Measurements from ENCODE around the gene PPID.
"Not testable (repeated sequence)": the region's sequence is repeated elsewhere in the genome, so short reads cannot be mapped to it uniquely, and the experiment has no call there.

The PPID gene

DNA sequence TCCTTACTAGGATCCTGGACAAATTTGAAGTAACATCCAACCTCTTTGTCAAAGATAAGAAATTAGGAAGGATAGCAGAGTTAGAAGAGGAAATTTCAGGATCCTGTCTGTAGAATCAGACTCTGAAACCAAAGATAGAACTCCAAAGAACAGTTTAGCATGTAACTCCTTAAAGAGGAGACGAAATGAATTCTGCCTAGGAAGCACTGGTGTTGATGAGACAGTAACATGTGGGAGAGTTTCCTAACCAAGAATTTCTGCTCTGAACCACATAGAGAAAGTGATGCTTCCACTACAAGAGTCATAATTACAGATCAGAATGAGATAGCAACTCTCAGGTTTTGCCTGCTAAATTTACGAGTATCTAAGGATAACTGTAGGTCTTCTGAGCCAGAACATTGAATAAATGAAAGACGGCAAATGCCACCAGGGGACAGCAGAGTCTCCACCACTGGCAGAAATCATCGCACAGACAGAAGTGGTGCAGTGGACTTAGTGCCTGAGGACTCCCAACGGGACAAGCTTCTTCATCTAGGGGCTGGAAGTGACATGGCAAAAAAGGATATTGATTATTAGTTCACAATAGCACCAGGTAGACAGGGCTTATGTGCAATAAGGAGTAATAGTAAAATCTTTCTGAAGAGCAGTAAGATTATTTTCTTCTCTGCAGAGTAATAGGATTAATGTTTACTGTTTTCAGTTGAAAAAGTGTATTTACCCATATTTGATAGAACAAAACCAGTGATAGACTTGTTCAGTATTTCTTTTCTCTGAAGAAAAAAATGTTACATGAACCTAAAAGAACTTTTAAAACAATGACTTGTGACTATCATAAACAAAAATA lies 6.7 kb upstream of the PPID start:
- peak; percentile 47 for DNase-seq

DNA sequence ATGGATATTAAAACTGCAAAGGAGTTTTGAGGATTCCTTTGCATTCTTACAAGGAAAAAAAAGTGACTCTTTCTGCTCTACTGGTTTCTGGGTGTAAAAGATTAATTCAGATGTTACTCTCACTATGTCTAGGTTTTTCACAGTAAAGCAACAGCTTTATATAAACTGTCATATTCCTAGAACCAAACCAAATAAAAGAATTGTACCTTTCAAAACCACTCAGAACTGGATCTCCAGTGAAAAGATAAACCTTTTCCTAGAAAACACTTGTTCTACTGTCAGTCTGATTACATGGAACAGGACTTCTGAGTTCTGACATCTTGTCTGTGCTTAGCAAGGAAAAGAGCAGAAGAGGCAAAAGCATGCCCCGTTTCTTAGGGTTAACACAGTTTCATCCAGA lies 5.0 kb upstream of the PPID start:
- DNase-seq: no peak

DNA sequence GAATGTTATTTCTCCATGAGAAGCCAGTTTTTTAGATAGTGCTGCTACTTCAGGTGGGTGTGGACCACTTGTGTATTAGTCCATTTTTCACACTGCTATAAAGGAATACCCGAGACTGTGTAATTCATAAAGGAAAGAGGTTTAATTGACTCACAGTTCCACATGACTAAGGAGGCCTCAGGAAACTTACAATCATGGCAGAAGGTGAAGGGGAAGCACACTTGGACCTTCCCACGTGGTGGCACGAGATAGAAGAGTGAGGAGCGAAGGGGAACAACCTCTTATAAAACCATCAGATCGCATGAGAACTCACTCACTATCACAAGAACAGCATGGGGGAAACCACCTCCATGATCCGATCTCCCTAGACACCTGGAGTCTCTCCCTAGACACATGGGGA lies 3.4 kb upstream of the PPID start:
- DNase-seq: no peak

DNA sequence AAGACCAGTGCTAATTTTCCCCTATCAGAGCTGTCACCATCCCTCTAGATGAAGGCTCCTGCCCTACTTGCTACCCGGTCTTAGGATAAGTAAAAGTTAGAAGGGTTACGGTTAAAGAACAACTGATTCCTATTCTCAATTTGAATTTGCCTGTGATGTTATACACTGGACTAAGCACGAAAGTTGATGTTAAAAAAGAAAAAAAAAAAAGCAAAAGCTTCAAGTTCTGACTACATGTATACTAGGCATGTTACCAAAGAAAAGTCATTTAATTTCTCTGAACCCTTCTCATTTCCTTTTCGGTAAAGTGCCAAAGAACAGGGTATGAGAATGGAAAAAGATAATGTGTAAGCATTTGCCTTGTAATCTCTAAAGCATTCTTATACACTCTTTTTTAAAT lies 1.4 kb upstream of the PPID start:
- no peak for DNase-seq

DNA sequence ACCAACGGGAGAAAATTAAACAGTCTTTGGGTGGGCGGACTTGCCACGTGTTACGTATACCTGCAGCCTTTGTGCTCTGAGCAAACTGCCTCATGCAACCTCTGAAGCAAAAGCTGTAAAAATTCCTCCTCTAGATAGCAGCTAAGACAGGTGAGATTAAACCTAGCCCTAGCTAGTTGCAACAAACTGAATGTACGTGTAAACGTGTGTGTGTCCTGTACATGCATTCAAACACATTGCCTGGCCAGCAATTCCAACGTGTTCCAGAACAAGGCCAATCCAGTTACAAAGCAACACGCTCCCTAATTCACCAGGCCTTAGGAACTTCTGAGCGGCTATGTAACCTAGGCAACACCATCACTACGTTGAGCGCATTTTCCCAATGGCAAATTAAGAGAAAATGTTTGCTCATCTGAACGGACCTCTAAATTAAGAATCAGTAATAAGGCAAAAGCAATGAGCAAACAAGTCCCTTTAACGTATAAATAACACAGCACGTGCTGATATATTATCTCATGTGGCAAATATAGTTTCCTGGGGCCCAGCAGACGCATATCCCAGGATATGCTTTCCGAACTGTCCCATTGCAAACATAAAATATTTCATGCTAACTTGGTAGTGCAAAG lies 792 bp downstream of the PPID start:
- peak; percentile 37 for DNase-seq

DNA sequence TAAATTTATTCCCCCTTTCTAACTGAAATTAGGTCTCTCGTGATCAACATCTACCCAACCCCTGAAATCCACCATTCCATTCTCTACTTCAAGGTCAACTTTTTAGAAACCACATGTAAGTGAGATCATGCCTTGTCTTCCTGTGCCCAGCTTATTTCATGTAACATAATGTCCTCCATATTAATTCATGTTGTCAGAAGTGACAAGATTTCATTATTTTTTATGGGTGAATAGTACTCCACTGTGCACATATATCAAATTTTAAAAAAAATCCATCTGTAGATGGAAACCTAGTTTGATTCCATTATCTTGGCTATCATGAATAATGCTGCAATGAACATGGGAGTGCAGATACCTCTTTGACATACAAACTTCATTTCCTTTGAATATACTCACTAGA lies 1.5 kb downstream of the PPID start:
- no peak for DNase-seq

DNA sequence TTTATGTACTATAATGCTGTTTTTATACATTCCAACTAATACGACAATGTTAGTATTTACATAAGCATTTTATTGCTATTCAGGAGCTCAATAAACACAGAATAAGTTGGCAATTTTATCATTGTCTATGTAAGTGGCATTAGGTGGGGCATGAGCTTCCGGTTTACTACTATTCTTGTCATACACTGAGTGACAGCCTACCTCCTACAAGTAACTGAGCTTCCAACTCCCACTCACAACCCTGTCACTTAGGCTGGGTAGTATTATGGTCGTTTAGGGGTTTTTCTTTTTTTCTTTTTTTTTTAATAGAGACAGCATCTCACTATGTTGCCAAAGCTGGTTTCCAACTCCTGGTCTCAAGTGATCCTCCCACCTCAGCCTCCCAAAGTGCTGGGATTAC lies 7.4 kb downstream of the PPID start:
- no peak for DNase-seq

DNA sequence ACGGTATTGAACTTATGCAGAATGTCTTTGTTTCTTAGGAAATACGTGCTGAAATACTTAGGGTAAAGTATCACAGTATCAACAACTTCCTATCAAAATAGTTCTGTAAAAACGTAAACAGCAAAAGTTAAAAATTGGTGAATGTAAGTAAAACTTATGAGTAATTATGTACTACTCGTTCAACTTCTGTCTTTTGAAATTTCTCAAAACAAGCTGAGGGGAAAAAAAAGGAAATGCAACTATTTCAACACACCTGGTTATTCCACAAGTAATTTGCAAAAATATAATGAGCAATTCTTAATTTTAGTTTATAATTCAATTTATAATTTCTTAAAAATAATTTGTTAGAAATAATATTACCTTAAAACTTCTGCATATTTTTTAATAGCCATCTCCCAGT lies 8.3 kb downstream of the PPID start:
- DNase-seq: no peak

DNA sequence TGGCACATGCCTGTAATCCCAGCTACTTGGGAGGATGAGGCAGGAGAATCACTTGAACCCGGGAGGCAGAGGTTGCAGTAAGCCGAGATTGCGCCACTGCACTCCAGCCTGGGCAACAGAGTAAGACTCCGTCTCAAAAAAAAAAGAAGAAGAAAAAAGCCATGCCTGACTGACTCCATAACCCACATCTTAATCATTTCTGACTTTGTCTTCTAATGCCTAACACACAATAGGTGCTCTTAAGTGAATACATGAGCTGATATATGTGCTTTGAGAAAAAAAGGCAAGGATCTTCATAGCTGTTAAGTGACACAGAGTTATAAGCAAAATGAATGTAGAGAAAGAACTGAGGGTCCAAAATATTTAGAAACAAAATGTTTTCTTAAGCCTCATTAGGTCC lies 10.6 kb downstream of the PPID start:
- DNase-seq: not testable (repeated sequence)

DNA sequence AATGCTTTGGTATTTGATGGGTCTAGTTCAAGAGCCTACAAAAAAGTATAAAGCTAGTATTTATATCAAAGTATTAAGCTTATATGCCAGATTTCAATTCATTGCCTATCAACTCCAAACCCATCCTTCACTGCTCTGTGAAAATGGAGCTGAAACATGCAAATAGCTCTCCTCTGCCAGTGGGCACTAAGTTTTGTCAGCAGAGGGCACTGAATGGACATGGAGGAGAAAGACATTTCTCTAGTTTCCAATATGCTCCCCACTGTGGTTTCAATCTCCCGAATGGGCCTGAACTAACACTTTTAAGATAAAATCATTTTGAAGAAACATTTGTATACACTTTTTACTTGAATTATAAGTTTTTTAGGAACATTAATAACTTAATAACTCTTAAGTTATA lies 12.4 kb downstream of the PPID start:
- no peak for DNase-seq

DNA sequence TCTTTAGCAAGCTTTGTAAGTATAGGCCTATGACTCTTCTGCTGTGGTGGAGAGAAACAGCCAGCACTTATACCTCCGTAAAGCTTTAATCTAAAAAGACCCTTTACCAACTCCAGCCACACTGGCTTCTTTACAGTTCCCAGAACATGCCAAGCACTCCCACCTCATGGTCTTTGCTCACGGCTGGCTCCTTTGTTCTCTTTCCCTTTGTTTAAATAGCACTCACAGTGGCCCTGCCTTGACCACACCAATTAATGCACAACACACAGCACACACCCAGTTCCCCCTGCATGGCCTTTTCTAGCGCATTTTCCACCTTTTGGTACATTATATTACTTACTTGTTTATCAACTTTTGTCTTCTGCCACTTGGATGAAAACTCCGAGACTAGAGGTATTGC lies 18.9 kb downstream of the PPID start:
- no peak for DNase-seq

DNA sequence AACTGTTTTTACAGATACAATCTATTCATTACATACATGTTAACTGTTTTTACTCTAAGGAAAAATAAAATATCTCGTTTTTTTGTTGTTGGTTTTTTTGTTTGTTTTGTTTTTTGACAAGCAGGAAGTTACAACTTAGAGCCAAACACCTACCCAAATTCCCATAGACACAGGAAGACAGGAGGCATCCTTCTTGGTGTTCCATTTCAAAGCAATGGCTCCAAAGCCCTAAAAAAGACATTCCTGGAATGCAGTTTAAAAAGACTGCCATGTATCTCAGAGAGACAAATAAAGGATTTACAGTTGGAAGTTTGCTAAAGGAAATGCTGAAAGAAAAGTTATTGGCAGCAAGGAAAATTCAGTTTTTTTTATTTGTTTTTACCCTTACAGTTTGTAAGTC lies 34.4 kb downstream of the PPID start:
- DNase-seq: no peak

DNA sequence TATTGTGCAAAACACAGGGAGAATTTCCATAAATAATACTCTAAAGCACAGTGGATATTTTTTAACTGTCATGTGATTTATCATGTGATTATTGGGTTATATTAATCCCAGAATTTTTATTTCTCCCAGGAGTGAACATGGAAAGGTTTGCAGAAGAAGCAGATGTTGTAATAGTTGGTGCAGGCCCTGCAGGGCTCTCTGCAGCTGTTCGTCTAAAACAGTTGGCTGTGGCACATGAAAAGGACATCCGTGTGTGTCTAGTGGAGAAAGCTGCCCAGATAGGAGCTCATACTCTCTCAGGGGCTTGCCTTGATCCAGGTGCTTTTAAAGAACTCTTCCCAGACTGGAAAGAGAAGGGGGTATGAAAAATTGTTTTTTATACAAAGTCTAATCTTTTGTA lies 41.1 kb downstream of the PPID start:
- DNase-seq: no peak

DNA sequence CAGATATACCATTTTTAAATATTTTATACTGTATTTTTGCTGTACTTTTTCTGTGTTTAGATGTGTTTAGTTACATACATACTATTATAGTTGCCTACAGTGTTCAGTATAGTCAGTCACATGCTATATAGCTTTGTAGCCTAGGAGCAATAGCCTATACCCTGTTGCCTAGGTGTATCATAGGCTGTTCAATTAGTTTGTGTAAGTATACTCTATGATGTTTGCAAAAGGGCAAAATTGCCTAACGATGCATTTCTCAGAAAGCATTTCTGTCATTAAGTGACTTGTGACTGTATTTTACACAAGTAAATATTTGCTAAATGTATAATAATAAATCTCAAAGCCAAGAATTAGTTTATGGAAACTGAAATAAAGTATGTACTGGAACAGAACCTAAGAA lies 41.6 kb downstream of the PPID start:
- no peak for DNase-seq

DNA sequence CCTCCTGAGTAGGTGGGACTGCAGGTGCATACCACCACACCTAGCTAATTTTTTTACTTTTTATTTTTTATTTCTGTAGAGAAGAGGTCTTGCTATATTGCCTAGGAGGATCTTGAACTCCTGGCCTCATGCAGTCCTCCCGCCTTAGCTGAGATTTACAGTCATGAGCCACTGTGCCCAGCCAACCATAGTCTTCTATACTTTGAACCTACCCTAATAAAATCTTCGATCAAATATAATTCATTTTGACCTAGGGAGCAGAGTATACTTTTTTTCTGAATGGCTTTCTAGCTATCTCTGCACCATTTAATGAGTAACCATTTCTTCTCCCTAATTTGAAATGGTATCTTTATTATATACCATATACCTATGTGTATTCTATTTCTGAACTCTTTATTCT lies 44.4 kb downstream of the PPID start:
- no peak for DNase-seq

DNA sequence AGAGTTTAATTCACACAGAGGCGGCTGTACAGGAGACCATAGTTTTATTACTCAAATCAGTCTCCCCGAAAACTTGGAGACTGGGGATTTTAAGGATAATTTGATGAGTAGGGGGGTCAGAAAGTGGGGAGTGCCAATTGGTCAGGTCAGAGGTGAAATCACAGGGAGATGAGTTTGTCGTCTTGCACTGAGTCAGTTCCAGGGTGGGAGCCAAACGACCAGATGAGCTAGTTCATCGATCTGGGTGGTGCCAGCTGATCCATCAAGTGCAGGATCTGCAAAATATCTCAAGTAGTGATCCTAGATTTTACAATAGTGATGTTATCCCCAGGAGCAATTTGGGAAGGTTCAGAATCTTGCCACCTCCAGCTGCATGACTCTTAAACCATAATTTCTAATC lies 47.1 kb downstream of the PPID start:
- DNase-seq: no peak

DNA sequence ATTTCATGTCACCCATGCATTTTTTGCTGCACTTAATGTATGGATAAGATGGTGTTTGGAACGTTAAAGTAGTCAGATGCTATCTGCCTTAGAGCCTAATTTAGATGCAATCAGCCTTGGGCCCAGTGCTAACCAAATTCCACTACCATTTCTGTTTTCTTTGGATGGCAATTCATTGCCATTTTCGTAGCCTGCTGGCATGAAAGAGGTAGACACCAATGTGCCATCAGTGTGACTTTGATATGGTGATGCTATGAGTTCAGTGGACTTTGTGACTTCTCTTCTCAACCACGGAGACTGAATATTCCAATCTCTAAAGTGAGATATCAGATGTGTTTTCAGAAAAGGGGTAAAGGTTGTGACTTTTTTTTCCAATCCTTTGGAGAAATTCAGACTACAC lies 49.6 kb downstream of the PPID start:
- no peak for DNase-seq

DNA sequence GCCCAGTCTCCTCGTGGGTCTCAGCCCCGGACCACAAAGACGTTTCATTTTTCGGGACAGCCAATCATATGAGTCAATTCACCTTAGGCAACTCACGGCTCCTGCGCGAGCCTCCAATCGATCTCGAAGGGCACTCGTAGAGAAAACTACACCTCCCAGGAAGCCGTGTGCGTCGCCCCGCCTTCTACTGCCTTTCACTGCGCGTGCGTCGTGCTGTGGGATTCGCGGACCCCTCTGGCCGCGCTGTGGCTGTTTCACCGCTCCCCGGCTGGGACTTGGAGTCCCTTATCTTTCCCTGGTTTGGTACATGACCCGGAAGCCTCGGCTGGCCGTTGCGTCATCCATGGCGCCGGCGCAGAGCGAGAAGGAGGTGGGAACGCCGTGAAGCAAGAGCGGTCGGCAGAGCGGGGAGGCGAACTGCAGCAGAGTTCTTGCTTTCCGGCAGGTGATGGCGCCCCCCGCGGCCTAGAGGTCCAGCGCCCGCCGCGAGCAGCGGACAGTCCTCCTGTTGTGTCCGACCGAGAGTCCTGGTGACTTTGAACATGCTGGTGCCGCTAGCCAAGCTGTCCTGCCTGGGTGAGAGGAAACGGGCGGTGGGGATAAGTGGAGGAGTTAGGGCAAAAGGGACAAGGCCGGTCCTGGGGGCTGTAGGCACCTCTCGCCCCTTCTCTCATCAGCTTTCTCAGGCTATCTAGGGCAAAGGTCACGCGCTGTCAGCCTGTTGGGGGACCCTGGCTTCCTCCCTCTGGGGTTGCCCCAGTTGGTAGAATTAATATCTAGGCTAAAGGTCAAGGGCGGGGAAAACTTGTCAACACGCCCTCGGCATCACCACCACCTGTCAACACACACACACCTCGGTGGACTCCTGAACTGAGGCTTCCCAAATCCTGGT lies 51.0 kb downstream of the PPID start, which contains the start of gene ETFDH:
Gene ETFDH, plus strand, starts transcription at position 382 of the 892 bp plus-strand sequence. Its CDS starts 161 bp downstream, at position 543.
- DNase-seq: peak; percentile 98

DNA sequence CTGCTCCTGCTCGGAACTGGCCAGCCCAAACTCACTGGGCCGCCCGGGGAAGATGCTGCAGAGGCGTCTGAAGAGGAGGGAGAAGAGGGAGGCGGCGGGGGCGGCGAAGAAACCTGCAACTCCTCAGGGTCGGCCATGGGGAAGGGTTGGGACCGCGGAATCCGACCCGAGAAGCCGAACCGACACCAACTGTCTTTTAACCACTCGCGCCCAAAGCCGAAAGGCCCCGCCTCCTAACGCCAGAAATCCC lies 51.6 kb downstream of the PPID start, which contains the start of gene C4orf46:
Gene C4orf46, minus strand, starts transcription at position 223 of the 250 bp plus-strand sequence. Its CDS starts 86 bp downstream, at position 137.
- DNase-seq: no peak

DNA sequence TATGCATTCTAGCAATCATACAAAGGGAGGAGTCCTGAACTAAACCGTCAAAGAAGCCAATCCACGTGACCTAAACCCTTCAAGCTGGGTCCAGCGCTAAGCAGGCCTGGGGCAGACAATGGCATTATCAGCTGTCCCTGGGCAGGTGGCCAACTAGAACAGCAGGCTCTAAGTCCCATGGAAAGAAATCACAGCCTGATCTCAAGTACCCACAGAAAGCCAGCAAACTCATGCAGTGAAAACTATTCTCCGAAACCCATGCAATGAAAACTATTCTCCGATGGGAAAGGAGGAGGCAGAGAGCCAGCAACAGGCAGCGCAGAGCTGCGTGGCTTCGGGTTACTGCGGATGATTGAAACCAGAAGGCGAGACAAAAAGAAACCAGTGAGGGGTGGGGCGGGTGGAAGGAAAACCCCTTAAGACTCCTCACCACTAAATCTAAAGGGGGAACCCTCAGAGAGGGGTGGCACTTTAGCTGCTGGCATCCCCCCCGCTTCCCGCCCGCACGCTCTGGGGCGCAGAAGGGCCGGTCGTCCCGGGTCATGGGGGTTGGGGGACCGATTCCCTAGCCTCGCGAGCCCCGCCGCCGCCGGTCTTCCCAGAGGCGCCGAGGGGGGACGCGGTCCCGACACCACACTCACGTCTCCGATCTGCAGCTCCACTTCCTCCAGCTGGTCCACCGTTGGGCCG lies 52.1 kb downstream of the PPID start:
- DNase-seq: peak; percentile 89

DNA sequence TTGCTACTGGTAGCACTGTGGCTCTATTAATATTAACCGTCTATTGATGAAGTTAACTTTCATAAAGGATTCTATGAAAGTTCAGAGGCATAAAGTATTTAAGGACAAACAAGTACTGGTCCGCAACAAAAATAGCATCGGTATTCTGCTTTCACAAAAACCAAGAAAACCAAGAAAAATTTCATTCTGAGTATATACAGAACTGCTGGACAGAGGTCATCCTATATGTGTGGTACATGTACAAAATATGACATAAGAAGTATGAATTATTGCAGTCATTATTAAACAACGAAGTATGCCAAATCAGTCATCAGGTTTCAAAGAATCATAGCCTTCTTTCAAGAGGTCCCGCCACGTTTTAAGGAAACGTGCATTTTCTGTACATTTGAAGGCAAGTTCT lies 53.9 kb downstream of the PPID start:
- DNase-seq: no peak

DNA sequence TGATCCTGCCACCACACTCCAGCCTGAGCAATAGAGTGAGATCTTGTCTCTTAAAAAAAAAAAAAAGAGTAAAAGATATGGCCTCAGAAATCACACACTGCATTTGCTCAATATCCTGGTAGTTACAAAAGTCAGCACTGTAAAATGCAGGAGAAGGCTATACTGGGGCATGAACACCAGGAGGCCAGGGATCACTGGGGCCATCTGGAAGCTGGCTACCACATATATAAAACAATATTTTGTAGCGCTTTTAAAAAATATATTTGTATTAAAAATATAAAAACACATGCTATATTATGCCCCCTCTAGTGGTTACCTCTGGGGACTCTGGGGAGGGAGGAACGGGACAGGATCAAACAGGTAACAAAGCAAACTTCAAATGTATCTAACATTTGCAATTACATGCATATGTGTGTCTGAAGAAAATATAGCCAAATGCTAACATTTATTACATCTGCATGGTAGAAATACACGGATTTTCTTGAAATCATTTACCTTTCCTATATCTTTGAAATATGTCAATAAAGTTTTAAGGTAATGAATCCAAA lies 55.5 kb downstream of the PPID start:
- peak; percentile 9 for DNase-seq

DNA sequence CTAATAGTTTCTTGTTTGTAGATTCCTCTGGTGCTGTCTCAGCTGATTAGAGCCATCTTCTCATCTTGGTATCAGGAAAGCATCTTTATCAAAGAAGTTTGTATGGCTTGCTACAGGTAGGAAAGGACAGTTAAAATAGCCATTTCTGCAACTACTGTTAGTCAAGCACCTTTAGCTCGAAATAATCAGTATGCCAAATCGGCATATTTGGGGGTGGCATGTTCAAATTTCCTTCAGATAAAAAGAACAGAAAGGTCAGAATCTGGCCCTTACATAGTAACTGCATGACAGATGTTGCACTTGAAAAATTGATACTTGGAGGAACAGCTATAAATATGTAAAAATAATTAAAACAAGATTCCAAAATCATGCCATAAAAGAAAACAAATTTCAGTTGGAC lies 56.3 kb downstream of the PPID start:
- DNase-seq: no peak
